Midbrain (tissue), 1 donor: Measurements from ENCODE around the gene ZNF575.
"Not testable (repeated sequence)": the region's sequence is repeated elsewhere in the genome, so short reads cannot be mapped to it uniquely, and the experiment has no call there.

ENCODE experiments used
- DNase-seq: peaks from one replicate; lab custom pipeline; 2025; lab: John Stamatoyannopoulos, UW

ZNF575 gene

DNA sequence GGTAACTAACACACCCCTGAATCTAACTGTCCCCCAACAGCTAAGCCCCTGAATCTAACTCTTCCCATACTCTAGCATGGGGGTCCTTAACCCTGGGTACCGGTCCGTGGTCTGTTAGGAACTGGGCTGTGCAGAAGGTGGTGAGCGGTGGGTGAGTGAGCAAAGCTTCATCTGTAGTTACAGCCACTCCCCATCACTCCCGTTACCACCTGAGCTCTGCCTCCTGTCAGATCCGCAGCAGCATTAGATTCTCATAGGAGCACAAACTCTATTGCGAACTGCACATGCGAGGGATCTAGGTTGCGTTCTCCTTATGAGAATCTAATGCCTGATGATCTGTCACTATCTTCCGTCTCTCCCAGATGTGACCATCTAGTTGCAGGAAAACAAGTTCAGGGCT is 22.3 kb upstream of the ZNF575 start:
- DNase-seq: no peak

GRCh38 chr19:43511324-43511723 is 21.7 kb upstream of the ZNF575 start:
- no peak for DNase-seq

GRCh38 chr19:43512399-43512798 is 20.6 kb upstream of the ZNF575 start:
- not testable (repeated sequence) for DNase-seq

- DNase-seq: no peak
These were observed 14.9 kb upstream of the ZNF575 start for GRCh38 chr19:43518051-43518450.

- peak; percentile 80 for DNase-seq
These were observed 13.4 kb upstream of the ZNF575 start for GRCh38 chr19:43519436-43520088.

DNA sequence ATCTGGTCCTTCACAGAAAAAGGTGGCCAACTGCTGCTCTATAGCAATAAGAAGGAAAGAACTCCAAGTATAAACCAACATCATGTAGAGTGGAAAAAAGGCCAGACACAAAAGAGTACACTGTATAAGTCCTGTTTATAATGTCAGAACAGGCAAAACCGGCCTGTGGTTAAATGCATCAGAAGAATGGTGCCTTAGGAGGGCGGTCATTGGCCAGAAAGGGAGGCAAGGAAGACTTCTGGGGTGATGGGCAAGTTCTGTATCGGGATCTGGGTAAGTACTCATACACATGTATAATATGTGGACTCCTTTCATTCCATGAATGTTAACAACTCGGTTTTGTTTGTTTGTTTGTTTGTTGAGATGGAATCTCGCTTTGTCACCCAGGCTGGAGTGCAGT is 10.1 kb upstream of the ZNF575 start:
- no peak for DNase-seq

DNA sequence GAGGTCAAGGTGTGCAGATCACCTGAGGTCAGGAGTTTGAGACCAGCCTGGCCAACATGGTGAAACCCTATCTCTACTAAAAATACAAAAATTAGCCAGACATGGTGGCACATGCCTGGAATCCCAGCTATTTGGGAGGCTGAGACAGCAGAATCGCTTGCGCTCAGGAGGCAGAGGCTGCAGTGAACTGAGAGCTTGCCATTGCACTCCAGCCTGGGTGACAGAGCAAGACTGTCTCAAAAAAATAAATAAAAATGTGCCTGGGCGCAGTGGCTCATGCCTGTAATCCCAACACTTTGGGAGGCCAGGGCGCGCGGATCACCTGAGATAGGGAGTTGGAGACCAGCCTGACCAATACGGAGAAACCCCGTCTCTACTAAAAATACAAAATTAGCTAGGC is 9.3 kb upstream of the ZNF575 start:
- DNase-seq: not testable (repeated sequence)

DNA sequence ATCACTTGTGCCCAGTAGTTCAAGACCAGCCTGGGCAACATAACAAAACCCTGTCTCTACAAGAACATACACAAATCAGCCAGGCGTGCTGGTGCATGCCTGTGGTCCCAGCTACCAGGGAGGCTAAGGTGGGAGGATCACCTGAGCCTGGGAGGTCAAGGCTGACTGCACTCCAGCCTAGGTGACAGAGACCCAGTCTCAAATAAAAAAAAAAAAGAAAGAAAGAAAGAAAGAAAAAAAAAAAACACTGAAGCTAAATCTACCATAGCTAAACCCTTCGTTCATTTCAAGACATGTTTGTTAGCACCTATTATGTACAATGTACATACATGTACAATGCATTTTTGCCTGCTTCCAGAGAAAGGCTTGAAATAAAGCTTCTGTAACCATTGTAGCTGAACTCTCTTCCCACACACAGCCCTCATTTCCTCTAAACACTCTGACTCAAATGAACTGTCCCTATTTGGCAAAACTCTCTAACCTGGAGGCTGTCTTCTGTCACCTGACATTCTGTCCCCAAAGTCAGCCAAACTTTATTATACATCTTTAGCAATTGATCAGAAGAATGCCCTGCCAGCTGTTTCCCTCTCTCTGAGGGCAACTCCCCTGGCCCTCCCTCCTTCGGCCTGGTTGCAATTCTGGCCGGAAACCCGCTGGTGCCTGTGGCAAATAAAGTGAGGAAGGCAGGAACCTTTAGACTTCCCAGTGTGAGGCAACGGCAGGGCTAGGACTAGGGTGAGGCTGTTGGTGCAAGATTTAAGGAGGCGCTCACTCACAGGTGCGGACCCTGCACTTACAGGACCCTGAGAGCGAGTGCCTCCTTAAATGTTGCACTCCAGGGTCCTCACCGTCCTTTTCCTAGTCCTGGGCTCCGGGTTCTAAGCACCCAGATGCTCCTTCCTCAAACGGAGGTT is 7.8 kb upstream of the ZNF575 start:
- peak; percentile 19 for DNase-seq

- DNase-seq: no peak
These were observed 6.9 kb upstream of the ZNF575 start for GRCh38 chr19:43525836-43526771.

DNA sequence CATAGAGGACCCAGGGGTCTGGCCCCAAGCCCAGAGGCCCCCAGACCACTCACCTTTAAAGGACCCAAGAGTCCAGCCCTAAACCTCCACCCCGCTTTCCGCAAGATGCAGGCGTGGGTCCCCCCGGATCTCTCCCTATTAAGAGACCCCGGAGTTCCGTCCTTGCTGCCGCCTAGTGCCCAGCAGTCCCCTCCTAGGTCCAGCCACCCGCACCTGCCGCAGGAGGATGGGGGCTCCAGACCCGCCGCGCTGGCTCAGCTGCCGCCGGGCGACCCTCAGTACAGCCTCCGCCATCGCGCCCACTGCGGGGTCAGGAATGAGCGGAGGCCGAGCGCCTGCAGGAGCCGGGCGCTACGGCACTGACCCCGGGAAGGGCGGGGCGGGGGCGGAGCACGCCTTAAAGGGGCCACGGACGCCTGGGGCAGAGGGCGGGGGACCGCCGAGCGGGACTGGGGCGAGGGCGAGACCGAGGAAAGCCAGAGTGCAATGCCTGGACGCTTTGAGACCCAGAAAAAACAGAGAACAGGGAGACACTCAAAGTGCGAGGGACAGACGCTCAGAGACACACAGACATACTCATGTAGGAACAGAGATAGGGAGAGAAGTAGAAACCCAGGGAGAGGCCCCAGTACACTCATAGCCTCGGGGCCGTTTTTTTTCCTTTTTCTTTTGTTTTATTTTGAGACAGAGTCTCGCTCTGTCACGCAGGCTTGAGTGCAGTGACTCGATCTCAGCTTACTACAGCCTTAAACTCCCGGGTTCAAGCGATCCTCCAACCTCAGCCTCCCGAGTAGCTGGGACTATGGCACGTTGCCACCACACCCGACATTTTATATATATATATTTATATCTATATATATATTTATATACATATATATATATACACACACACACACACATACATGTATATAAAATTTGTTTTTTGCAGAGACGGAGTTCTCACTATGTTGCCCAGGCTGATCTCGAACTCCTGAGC is 5.8 kb upstream of the ZNF575 start, which contains the start of gene ETHE1:
ETHE1 (minus strand) TSS at position 318 of the 976 bp plus-strand sequence; CDS start at position 294, 24 bp downstream.
- peak; percentile 72 for DNase-seq

DNA sequence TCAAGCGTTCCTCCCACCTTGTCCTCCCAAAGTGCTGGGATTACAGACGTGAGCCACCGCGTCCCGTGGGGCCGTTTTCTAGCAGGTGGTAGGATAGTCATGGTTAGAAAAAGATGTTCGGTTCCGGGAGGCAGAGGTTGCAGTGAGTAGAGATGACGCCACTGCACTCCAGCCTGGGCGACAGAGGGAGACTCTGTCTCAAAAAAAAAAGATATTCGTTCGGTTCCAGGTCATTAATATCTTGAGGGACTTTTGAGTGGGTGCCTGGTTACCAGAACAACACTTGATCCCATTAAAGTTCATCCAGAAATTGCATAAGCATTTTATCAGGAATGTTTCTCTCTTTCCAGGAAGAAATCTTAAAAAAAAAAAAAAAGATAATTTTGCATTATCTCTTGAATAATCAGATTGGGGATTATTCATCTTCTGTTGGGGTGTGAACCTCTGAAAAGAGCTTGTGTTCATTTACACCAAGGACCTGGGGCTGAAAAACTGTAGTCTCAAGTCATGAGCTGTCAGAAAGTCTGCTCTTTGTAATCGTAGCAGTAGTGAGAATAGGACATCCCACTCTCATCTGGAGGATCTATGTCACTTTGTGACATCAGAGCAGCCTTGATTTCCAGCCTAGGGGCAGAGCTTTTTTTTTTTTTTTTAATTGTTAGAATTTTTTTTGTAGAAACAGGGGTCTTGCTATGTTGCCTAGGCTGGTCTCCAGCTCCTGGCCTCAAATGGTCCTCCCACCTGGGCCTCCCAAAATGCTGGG is 4.9 kb upstream of the ZNF575 start:
- DNase-seq: no peak

DNA sequence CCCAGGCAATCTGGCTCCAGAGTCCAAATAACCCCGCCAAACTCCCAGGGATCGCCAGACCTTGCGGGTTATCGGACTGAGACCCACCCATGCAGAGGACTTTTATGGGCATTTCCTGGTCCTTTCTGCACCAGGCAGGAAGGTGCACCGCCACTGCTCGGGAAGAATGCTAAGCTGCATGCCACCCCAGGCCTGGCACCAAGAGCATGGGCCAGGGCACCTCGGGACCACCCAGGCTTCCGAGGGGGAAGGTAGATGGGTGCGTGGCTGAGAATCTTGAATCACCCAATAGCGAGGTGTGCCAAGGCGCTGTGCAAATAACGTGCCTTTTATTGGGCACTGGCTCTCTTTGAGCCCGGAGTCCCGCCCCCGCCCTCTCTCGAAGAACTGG is 422 bp upstream of the ZNF575 start:
- peak; percentile 70 for DNase-seq

DNA sequence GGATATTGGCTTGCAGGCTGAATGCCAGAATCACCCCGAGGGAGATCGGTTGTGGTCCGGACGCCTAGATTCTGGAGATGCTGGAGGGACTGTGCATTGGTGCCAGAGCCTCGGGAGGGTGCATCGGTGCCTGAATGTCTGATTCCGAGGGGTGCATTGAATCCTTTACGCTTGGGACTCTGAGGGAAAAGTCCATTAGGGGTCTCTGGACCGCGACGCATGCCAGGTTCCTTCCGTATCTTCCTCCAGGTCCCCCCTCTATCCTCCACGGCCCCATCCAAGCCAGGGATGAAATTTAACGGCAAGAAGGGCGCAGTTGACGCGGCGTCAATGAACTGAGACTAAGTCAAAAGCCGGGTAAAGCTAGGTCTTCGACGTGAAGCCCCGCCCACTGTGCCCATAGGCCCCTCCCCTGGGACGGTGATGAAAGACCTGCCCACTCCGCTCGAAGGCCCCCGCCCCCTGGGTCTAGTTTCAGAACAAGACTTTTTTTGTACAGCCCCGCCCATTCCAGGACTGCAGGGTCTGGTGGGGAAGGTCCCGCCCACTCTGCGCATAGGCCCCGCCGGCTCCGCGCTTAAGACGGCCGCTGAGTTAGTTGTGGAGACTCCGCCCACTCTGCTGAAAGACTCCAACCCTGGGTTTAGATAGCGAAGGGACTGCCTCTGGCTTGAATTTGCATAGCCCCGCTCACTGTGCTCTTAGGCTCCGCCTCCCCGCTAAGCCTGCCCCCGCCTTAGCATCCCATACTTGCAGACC is 737 bp downstream of the ZNF575 start:
- DNase-seq: peak; percentile 83

DNA sequence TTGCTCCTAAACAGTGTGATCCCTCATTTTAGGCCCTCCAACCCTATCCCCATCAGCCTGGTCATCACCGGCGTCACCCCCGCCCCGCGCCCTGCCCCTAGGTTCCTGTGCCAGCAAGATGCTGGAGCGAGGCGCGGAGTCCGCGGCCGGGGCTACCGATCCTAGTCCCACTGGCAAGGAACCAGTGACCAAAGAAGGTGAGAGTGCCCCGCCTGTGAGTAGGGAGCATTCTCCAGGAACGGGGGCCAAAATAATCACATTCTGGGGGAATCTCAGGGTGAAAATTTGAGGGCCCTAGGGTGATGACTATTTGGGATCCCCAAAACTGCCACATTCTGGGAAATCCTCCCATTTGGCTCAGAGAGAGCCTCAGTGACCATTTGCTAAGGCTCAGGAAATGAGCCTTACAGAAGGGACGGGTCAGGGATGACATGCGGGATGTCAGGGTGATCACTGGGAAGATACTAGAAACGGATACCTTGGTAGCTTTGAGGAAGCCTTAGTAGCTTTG is 1.4 kb downstream of the ZNF575 start:
- DNase-seq: peak; percentile 17

DNA sequence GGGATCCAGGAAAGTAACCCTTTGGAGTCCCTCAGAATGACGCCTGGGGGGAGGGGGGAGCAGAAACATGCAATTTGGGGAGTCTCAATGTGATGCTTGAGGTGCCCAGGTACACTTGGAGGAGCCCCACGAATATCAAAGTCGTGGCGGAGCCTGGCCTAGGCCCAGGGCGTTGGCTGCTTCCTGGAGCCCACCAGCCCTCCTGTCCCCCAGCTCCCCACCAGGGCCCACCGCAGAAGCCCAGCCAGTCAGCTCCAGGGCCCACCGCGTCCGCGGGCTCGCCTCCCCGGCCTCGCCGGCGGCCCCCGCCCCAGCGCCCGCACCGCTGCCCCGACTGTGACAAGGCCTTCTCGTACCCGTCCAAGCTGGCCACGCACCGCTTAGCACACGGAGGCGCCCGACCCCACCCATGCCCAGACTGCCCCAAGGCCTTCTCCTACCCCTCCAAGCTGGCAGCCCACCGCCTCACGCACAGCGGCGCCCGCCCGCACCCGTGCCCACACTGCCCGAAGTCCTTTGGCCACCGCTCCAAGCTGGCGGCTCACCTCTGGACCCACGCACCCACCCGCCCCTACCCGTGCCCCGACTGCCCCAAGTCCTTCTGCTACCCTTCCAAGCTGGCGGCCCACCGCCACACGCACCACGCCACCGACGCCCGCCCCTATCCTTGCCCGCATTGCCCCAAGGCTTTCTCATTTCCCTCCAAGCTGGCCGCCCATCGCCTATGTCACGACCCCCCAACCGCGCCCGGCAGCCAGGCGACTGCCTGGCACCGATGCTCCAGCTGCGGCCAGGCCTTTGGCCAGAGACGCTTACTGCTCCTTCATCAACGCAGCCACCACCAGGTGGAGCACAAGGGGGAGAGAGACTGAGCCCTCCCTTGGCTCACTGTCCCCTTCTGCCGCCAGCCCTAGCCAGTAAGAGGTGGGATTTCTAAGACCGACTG is 2.1 kb downstream of the ZNF575 start:
- peak; percentile 59 for DNase-seq

GRCh38 chr19:43538922-43539321 is 5.9 kb downstream of the ZNF575 start:
- DNase-seq: no peak

GRCh38 chr19:43540381-43540780 is 7.4 kb downstream of the ZNF575 start:
- no peak for DNase-seq
